GM18508 (cell line): ENCODE measurements around the gene PRDM16.

Source experiments
- ATAC-seq: cut with Tn5 transposase; IDR thresholded peaks from one replicate; pipeline ENCODE4 v1.9.1; 2021; ENCODE audit warnings: moderate number of reproducible peaks; ENCODE audit not compliant: insufficient read depth, unreplicated experiment

The PRDM16 gene

DNA sequence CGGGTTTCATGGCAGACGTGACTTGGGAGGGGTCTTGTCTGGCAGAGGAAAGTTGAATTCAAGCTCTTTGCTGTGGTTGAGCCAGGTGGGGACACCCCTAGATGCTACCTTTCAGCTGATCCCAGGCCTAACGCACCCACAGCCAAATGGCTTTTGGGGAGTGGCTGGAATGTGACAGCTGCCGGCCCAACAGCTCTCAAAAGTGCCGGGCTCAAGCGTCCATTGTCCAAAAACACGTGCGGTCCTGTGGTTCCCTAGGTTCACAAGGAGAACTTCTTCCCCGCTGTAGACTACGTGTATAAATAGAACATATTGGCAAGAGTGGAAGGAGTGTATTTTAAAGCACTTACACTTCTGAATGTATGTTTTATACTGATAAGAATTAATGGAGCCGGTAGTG is 298.4 kb downstream of the PRDM16 start:
- no peak for ATAC-seq

DNA sequence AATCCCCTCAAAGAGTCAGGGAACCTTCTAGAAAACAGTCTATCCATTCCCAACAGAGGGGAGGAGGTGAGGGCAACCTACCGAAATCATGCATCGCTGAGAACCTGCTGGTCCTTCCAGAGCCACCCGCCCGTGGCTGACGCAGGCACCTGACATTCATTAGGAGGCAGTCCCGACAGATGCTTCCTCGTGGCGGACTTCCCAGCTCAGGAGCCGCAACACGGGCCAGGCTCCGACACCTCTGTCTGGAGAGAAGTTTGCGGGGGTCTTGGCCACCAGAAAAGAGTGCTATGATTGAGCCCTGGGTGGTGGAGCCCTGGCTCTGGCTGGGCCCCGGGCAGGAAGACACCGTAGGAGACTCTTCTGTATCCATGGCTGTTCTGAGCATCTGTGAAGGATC is 299.1 kb downstream of the PRDM16 start:
- no peak for ATAC-seq

DNA sequence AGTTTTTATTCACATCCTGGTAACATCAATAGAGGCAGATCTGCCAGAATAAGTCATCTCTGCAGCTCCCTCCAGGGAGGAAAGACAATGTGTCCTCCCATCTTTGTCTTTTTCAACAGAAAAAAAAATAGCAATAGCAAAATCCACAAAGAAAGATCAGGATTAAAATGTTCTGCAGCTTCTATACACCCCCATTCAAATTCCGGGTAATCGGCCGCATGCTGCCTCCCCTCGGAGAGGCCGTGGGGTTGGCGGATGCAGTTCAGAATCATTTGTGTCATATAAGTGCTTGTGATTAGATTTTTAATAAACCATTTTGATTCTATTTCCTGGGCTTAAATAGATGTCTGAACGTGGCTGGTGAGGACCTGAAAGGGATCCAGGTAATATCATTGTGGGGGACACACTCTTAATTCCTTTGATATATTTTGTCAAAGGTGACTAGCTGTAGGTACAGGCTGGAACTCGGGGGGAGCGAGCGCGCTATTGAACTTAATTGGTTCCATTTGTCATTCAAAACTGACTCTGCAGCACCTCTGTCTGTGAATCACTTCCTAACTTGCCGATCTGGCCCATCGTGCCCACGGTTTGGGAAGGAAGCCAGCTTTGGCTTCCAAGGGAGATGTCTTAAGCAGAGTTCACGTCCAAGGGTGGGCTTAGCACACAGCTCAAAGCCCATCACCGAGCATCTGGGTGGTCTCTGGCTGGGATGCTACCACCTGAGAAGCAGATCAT is 299.9 kb downstream of the PRDM16 start:
- no peak for ATAC-seq

DNA sequence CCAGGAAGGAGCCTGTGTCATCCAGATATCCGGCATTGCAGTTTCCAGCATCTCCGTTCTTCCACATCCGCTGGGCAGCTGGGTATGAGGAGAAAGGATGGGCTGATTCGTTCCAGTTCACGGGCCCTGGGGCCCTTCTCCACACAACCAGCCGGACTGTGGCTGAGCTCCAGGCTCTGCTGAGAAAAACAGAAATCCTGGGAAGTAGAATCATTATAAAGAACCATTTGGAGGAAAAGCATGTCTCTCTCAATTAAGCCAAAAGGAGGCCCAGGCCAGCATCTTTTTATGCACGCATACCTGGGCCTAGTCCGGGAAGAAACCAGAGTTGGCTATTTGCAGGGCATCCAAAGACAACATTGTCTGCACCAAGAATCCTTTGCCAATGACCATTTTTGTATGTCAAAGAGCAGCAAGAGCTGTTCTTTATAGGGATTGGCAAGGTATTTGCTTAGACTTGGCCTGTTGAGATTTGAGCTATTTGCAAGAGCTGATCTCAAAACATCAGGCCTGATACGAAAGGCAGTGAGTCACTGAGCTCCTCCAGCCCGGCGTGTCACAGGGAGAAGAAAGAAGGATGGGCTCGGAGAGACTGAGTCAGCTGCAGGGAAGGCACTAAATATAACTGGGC is 300.6 kb downstream of the PRDM16 start:
- ATAC-seq: no peak

DNA sequence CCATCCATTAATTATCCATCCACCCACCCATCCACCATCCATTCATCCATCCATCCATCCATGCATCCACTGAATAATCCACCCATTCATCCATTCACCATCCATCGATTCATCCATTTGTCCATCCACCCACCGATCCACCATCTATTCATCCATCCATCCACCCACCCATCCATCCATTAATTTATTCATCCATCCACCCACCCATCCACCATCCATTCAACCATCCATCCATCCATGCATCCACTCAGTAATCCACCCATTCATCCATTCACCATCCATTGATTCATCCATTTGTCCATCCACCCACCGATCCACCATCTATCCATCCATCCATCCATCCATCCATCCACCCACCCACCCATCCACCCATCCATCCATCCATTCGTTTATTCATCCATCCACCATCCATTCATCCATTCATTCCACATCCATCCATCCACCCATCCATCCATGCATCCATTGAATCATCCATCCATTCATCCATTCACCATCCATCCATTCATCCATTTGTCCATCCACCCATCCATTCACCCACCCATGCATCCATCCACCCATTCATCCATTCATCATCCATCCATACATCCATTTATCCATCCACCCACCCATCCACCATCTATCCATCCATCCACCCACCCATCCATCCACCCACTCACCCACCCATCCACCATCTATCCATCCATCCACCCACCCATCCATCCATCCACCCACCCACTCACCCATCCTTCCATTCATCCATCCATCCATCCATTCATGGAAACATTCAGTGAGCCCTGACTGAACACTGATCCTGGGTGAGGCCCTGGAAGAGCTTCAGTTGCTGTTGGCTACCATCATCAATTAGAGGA is 302.1 kb downstream of the PRDM16 start:
- no peak for ATAC-seq

DNA sequence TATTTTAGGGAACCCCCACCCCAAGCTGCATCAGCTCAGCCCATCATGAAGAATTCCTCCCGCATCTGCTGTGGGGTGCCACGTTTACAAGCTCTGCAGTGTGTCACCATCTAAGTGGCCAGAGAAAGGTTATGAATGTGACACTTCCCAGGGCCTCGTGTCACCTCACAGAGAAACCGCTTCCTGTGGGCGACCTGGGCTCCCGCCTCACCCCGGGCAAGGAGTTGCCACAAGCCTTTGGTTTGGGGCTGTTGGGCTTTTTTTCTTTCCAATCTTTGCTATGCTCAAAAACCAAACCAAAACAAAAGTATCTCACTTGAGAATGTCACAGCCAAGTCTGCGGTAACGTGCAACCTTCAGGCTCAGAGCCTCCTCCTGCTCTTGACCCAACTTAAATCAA is 303.3 kb downstream of the PRDM16 start:
- no peak for ATAC-seq

DNA sequence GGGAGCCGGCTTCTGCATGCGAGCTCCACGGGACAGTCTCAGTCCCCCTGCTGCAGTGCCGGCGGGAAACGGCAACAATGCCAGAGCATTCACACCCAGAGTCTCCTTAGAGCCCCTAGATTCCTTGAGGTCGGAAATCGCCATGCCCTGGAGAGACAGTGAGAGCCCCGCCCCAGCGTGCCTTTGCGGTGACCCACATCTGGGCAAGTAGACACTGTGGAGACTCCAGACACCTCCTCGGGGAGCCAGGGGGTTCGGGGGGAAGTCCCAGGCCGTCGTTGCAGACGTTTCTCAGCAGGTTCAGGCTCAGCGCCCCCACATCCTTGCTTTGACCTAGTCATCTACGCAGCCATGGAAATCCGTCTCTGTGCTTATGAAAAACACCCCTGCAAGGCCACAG is 304.2 kb downstream of the PRDM16 start:
- no peak for ATAC-seq

DNA sequence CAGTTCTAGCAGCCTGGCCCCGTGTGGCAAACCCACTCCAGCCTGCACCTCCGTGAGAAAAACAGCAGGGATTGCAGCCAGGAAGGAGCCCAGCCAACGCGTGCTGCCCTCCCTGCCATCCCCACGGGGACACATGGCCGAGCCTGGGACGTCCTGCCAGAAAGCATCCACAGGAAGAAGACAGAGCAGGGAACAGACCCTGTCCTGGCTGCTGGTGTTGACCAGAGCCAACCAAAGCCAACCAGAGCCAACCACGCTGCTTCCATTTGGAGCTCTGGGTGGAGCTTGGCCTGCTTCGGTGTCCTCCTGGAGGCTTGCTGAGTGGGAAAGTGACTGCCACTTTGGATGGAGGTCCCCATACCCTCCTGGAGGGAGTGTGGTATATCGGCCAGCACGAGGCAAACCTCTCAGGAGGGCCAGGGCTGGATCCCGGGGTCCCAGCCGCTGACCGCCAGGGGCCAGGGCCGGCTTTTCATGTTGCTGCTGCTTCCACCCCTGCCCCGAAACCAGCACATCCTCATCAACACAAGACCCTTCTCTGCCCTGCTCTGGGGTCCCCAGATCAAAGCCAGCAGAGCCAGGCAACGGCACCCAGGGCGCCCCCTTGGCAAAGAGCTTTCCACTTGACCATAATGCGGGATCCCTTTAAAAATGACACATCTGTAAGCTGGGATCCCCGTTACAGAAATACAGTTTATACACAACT is 304.9 kb downstream of the PRDM16 start:
- ATAC-seq: no peak

DNA sequence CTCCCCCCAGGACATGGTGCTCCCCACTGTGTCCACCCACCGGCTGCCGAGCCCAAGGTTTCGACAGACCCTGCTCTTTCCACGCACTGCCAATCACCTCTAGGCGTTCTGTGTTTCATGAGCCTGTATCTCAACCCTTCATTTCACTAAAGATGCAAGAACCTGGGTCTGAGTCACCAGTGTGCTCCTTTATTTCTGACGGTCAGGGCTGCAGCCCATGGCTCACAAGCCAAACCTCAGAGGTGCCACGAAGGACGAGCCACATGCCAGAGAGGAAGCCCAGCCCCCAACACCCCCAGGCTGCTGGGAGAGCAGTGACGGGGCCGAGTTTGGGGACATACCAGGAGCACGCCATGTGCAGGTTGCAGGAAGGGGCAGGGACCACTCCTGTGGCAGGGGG is 306.2 kb downstream of the PRDM16 start:
- no peak for ATAC-seq

DNA sequence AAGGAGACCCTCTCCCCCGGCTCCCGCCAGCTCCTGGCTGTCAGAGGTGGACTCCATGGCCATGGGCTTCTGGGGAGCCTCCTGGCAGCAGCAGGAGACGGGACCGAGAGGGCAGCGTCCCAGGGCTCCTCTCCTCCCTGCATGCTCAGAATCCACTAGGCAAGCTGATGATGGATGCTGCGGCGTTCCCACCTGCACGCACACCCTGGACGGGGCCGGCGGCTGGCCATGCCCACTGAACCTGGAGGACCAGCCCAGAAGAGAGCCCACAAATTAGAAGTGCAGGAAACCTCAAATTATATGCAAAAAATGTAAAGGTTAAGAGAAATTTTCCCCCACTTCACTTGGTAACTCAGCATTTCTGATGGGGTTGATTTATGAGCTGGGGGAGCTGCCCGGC is 308.2 kb downstream of the PRDM16 start:
- ATAC-seq: no peak

DNA sequence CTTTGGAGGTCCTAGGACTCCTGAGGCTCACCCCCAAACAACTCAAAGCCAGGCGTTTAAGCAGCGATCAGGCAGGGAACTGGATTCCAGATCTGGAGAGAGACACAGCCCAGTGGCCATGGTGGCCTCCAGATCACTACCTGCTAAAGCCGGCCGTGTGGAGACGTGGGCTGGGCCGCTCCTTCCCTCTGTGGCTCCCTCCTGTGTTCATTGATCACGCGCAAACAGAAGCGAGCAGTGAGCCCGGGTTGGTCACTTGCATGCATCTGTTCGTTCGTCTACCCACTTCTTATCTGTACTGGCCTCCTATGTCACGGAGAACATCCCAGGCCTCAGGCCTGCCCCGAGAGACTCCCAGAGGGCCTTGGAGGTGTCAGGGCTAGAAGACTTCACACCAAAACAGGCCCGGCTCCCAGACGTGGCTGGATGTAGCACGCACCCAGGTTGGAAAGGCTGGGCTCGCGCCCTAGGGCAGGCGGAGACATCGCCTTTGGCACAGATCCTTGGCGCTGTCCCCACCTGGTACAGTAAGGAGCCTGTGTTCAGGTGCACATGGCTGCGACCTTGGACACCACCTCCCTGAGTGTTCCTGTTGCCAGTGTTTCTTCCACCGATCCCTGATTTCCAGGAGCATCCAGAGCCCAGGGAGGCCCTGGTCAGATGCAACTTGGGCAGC is 308.7 kb downstream of the PRDM16 start:
- no peak for ATAC-seq

DNA sequence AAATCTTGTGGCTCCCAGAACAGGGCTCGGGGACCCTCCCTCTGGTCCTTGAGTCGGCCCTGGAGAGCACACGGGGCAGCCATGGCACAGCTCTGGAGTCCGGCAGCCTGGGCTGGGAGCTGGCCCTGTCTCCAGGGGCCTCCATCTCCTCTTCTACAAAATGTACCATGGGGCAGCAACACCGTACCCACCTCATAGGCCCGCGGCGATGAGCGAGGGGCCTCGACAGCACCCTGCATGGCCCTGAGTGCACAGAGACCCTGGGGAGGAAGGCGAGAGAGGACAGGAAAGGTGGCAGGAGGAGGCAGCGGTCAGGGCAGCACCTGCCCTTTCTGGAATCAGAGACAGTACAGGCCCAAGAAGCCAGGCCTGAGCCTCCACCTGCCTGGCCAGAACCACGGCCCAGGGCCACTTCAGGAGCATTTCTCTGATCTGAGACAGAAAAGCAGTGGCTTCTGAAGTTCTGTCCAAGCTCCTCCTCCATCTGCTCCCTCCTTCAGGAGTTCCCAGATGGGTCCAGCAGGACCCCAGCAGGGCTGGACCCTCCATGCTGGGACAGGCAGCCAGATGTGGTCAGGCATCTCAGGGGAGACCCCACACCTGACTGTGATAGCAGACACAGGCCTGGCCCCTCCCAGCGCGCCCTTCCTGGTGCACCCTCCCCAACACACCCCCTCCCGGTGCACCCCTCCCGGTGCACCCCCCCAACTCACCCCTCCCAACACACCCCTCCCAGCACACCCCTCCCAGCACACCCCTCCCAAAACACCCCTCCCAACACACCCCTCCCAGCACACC is 309.6 kb downstream of the PRDM16 start:
- ATAC-seq: no peak

DNA sequence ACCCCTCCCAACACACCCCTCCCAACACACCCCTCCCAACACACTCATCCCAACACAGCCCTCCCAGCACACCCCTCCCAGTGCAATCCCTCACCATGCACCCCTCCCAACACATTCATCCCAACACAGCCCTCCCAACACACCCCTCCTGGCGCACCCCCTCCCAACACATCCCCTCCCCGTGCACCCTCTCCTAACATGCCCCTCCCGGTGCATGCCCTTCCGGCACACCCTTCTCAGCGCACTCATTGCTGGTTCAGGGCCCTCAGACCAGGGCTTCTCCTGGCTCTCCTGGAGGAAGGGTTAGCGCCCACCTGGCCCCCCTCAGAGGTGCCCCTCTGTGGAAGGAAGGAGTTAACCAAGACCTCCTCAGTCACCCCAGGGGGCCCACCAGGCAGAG is 310.9 kb downstream of the PRDM16 start:
- ATAC-seq: no peak

DNA sequence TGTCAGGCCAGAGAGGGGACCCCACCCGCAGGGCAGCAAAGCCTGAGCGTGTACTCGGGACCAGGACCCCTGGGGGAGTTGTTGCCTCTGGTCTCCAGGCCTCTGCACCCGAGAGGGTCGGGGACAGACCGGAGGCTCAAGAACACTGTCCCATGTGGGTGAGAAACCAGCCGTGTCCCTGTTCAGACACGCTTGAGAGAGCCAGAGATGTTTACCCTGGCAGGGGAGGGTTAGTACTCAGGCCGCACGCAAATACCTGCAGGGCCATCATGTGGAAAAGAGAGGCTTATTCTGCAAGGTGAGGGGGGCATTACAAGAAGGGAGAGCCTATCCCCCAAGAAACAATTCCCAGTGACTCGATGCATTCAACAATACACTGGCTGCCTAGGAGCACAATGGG is 311.5 kb downstream of the PRDM16 start:
- ATAC-seq: no peak

DNA sequence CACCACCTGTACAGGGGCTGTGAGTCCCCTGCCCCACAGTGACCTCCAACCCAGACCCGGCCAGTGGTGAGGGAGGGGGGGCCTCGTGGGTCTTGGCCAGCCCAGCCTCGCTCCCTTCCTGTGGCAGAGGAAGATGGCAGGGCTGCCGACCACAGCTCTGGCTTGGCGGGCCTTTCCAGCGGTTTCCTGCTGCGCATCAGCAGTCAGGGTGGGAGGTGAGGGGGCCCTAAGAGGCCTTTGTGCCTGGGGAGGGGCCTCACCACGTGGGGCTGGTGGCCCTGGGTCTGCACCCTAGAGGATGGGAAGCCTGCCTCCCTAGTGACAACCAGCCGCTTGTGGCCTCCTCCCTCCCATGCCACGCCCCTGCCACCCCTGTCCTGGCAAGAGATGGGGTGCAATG is 312.9 kb downstream of the PRDM16 start:
- ATAC-seq: no peak

DNA sequence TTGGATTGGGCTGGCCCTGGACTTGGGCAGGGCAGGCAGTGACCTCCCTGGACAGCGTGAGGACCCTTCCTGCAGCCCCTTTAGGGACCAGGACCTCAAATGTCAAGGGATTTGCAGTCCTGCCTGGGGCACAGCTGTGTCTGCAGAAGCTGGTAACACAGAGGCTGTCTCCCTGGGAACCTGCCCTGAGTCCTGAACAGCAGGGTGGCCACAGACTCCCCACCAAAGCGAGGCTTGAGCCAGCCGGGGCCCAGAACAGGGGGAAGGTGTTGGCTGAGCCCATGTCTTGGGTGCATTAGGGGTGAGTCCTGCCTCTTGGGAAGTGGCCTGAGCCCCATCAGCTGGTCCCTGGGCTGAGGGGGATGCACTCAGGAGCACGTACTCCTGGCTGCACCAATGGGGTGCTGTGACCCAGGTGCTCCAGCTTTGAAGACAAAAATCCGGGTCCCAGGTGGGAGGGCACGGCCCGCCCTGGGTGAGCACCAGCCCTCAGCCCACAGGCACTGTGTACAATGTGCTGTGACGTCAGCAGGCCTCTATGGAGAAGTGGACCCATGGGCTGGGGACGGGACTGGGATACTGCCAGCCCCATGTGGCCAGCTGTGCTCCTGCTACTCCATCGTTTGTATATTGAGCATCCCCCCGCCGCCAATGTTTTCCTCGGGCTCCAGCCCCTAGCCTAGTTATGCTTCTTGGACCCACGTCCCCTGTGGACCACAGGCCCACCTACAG is 313.5 kb downstream of the PRDM16 start:
- no peak for ATAC-seq

DNA sequence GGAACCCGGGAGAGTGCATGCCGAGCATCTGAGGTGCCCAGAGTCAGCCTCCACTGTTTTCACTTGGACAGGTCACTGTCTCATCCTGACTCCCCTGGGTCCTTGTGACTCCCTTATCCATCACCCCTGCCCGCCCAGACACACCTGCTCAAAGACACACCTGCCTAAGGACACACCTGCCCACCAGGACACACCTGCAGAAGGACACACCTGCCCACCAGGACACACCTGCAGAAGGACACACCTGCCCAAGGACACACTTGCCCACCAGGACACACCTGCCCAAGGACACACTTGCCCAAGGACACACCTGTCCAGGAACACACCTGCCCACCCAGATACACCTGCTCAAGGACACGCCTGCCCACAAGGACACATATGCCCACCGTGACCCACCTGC is 314.7 kb downstream of the PRDM16 start:
- no peak for ATAC-seq

DNA sequence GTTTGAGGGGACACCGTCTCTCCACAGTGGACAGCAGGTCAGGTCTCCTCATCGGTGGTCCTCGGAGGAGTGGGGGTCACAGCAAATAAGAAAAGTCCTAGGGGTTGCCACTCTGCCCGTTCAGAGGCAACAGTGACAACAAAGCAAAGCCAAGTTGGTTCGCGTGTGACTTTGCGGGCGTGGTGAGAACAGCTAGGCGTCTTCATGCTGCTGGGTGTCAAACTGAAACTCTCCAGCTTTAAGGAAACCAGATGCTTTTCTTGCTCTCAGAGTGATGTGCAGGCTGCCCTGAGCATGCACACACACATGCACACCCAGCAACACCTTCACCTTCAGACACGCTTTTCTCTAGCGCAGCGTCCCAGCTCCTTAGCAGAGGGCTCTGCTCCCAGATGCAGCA is 315.4 kb downstream of the PRDM16 start:
- ATAC-seq: no peak
